NCI-H510A treated with DMSO at 0.1 percent for 48 hours (cell line): ENCODE data around the gene GNG7.
"Not testable (repeated sequence)": the region's sequence is repeated elsewhere in the genome, so short reads cannot be mapped to it uniquely, and the experiment has no call there.

ENCODE experiments used
- DNase-seq: peaks from one replicate; lab custom pipeline; 2025; lab: John Stamatoyannopoulos, UW

GNG7 gene

GRCh38 chr19:2602391-2603181 lies 99.9 kb downstream of the GNG7 start:
- DNase-seq = no peak

GRCh38 chr19:2600914-2601870 lies 101.3 kb downstream of the GNG7 start:
- no peak for DNase-seq

- no peak for DNase-seq
Measured at GRCh38 chr19:2594319-2594718, 108.2 kb downstream of the GNG7 start.

- no peak for DNase-seq
Measured at GRCh38 chr19:2592824-2593223, 109.7 kb downstream of the GNG7 start.

- DNase-seq = no peak
Measured at GRCh38 chr19:2591537-2592291, 110.8 kb downstream of the GNG7 start.

DNA sequence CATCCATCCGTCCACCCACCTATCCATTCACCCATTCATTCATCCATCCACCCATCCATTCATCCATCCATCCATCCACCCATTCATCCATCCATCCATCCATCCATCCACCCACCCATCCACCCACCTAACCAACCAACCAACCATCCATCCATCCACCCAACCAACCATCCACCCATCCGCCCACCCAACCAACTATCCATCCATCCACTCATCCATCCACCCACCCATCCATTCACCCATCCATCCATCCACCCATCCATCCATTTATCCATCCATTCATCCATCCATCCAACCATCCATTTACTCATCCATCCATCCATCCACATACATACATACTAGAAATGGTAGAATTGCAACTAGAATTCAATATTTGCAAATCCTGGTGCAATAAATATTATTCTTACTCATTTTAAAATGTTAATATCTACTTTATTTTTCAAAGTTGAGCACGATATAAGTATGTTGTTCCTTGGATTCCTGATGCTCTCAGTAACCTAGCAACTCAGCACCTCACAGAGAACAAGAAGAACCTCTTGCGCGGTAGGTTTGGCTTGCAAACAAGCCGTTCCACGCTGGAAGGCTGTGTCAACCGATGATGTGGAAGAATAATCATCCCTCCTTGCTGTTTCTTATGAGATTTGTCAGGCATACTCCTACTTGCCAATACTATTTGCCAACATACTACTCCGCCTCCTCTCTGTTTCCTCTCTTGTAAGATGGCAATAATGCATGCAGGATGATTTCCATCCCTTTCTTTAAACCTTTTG lies 111.7 kb downstream of the GNG7 start:
- no peak for DNase-seq

GRCh38 chr19:2589441-2589840 lies 113.1 kb downstream of the GNG7 start:
- DNase-seq = no peak

GRCh38 chr19:2588081-2588777 lies 114.3 kb downstream of the GNG7 start:
- no peak for DNase-seq

- DNase-seq = no peak
Measured at GRCh38 chr19:2587001-2587719, 115.3 kb downstream of the GNG7 start.

GRCh38 chr19:2586196-2586595 lies 116.3 kb downstream of the GNG7 start:
- DNase-seq = no peak

- no peak for DNase-seq
Measured at GRCh38 chr19:2584002-2584401, 118.5 kb downstream of the GNG7 start.

DNA sequence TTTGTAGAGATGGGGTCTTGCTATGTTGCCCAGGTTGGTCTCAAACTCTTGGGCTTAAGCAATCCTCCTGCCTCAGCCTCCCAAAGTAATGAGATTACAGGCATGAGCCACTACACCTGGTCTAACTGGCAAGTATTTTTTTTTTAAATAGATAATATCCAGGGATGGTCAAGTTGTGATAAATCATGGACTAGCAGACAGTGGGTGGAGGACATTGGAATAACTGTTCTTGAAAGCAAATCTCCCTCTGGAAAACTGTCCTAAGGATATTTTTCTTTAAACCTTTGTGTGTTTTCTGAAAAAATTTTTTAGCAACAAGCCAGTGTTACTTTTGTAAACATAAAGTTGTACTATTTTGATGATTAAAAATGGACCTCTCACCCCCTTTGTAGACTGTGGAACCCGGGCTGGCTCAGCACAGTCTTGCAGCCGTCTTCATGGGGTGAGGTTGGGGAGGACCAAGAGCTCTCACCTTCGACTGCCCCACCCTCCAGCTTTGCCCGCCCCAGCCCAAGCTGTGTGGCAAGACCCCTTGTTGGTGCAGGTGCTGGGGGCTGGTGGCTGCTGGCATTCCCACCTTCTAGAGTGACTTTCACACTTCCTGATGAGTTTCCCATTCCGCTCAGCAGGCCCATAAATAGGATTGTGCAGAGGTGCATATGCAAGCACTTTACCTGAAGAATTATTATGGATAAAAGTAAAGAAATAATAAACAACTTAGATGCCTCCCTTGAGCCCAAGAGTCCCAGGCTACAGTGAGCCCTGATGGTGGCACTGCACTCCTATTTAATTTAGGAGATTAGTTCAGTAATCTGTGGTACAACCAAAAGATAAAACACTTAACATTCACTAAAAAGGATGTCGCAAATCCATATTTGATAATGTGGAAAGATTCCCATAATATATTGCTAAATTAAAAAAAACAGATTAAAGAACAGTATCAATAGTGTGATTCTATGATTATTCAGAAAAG lies 119.2 kb downstream of the GNG7 start:
- no peak for DNase-seq

DNA sequence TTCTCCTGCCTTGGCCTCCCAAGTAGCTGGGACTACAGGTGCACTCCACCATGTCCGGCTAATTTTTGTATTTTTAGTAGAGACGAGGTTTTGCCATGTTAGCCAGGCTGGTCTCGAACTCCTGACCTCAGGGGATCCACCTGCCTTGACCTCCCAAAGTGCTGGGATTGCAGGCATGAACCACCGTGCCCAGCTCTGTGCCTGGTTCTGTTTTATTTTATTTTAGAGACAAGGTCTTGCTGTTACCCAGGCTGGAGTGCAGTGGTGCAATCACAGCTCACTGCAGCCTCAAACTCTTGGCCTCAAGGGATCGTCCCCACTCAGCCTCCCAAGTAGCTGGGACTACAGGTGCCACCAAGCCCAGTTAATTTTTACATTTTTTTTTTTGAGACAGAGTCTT lies 122.1 kb downstream of the GNG7 start:
- not testable (repeated sequence) for DNase-seq

DNA sequence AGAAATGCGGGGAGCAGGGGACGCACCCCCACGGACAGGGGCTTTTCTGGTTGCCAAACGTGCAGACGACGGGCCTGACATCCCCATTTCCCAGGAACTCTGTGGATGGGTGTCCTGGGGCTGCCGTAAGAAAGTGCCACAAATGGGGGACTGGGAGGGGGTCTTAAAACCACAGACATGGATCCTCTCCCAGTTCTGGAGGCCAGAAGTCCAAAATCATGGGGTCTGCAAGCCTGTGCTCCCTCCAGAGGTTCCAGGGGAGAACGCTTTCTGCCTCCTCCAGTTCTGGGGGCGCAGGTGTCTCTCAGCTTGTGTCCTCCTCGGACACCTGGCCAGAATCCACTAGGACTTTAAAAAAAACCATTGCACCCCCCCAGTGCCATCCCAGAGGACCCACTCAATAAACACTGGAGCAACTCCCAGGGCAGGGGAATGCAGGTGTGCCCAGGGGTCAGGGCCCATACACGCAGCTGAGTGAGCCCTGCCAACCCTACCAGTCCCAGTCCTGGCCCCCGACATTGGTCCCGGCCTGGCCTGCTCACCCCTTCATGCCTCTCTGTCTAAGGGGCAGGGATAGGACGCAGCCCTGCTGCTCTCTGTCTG lies 122.7 kb downstream of the GNG7 start:
- DNase-seq = no peak

DNA sequence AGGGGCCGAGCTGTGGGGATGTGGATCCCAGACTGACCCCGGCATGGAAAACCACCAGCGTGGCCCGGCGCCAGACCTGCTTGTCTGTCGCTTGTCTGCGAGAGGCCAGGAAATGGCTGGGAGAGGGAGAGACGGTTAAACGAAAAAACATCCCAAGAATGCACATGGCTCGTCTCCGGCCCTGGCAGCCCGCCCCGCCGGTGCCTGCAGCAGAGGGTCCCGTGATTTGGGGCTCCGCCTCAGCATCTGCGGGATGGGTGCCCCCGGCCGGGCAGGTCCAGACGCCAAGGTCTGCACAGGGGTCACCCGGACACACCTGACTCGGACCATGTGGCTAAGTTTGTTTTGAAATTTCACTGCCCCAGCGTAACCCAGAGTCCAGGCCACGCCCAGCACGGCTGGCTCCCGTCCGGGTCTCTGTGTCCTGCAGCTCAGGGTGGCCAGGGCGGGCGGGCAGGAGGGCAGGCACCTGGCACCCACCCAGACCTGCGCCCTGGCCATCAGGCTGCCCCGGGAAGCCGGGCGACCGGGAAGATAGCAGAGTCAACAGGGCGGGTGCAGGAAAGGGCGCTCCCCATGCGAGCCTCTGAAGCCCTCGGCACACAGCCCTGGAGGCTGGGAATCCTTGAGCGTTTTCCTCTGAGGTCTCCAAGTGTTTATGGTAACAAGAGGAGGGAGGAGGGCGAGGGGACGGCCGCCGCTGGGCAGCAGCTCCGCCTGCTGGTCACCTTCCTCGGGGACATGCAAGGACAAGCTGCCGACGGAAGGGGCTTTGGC lies 123.4 kb downstream of the GNG7 start:
- DNase-seq = no peak

- DNase-seq = no peak
Measured at GRCh38 chr19:2578391-2578890, 124.1 kb downstream of the GNG7 start.

- no peak for DNase-seq
Measured at GRCh38 chr19:2577722-2578335, 124.7 kb downstream of the GNG7 start.
